MCF 10A (cell line): Measurements from ENCODE around the gene TSSC4. TPM values are rescaled to one million over a fixed set of nuclear protein-coding genes. Genes with fewer than 3 reads are reported as not detected.

Source experiments
- BruUV-seq: library from RNA; stranded (reverse); fragments of 400-500 nt; replicated peaks from 2 replicates; lab custom pipeline; 2021; lab: Mats Ljungman, UMichigan
- CTCF ChIA-PET: fragments of 300-600 bp; sonication (Branson Sonifier 250); formaldehyde crosslinking; extraction: SDS; loops from one replicate; lab custom pipeline; 2021; ENCODE audit warnings: antibody characterized with exemption, inconsistent platforms; lab: Yijun Ruan, JAX
- POLR2A ChIA-PET: fragments of 300-600, 350-650 bp; sonication (Branson Sonifier 250); formaldehyde crosslinking; extraction: SDS; loops from one replicate; lab custom pipeline; 2020; ENCODE audit warnings: antibody characterized with exemption, inconsistent platforms; lab: Yijun Ruan, JAX
- DNase-seq: peaks from one replicate; pipeline ENCODE4 v3.0.0-alpha.2; 2018; ENCODE audit not compliant: unreplicated experiment
- H3K27ac Mint-ChIP-seq: one replicate; pipeline ENCODE4 v1.8.0; 2022; ENCODE audit warnings: mild to moderate bottlenecking, low read depth, mixed read lengths; ENCODE audit not compliant: unreplicated experiment
- H3K27me3 Mint-ChIP-seq: one replicate; pipeline ENCODE4 v1.8.0; 2022; ENCODE audit warnings: mixed read lengths; ENCODE audit not compliant: insufficient read depth, unreplicated experiment
- H3K36me3 Mint-ChIP-seq: one replicate; pipeline ENCODE4 v1.8.0; 2022; ENCODE audit warnings: mild to moderate bottlenecking, moderate library complexity, mixed read lengths; ENCODE audit not compliant: insufficient read depth, unreplicated experiment
- H3K4me1 Mint-ChIP-seq: one replicate; pipeline ENCODE4 v1.8.0; 2022; ENCODE audit warnings: mixed read lengths; ENCODE audit not compliant: insufficient read depth, unreplicated experiment
- H3K4me3 Mint-ChIP-seq: one replicate; pipeline ENCODE4 v1.8.0; 2022; ENCODE audit warnings: mild to moderate bottlenecking, moderate library complexity, mixed read lengths; ENCODE audit not compliant: unreplicated experiment
- H3K9me3 Mint-ChIP-seq: one replicate; pipeline ENCODE4 v1.8.0; 2022; ENCODE audit warnings: mixed read lengths; ENCODE audit not compliant: unreplicated experiment
- CTCF ChIP-seq: fragments of 200-600 bp; IDR thresholded peaks from one replicate; pipeline ENCODE4 v1.8.0; 2022; ENCODE audit warnings: antibody characterized with exemption, mild to moderate bottlenecking; ENCODE audit not compliant: unreplicated experiment
- intact Hi-C: fragments of 100-400 bp; cut with micrococcal nuclease; formaldehyde crosslinking; loops from 2 replicates; pipeline ENCODE4 v1.14.1; 2022
- total RNA-seq: library from RNA; stranded (reverse); gene quantifications from 2 replicates; pipeline ENCODE4 v1.2.3, GENCODE V29; 2022

The TSSC4 gene
- total RNA-seq, 1 experiment from 2014 or later = 70.3 TPM

- Mint-ChIP-seq H3K27me3 (no peaks in the 10 kb centered on the region), H3K4me3 (no peak overlapping the region), H3K9me3 (no peaks in the 10 kb centered on the region), H3K4me1 (no peaks in the 10 kb centered on the region), H3K27ac (no peak overlapping the region), H3K36me3 (peaks cover 2% of the 10 kb centered on the region)
- ChIA-PET POLR2A (interaction anchor here (0.6 to 1.7 kb wide), 2 partner anchors 8 to 10 kb away, joined by 3 to 5 read pairs; partner anchors contain the start of gene TSSC4), CTCF (interaction anchor here (0.6 to 1.9 kb wide), 5 partner anchors 11 to 813 kb away, joined by 3 to 9 read pairs (median 3); no protein-coding TSS in a partner anchor)
- intact Hi-C loops = no loop called here
- no peak for TF ChIP-seq CTCF
- no TSS peak for BruUV-seq
- no peak for DNase-seq
Measured at GRCh38 chr11:2408671-2409070, 8.1 kb downstream of the TSSC4 start.

- intact Hi-C loops = no loop called here
- POLR2A ChIA-PET = interaction anchor here (1.7 kb wide), 1 partner anchor 9 kb away, joined by 5 read pairs; the partner anchor contains the start of gene TSSC4
- BruUV-seq = no TSS peak
Measured at GRCh38 chr11:2409126-2409525, 8.6 kb downstream of the TSSC4 start.

GRCh38 chr11:2409611-2410468, 9.3 kb downstream of the TSSC4 start:
- no TSS peak for BruUV-seq
- Mint-ChIP-seq H3K4me1 (no peaks in the 10 kb centered on the region), H3K36me3 (no peaks in the 10 kb centered on the region), H3K27me3 (no peaks in the 10 kb centered on the region), H3K27ac (no peak overlapping the region), H3K4me3 (no peak overlapping the region), H3K9me3 (no peaks in the 10 kb centered on the region)
- TF ChIP-seq CTCF = no peak
- intact Hi-C loops = no loop called here
- POLR2A ChIA-PET = interaction anchor here (1.7 kb wide), 1 partner anchor 9 kb away, joined by 5 read pairs; the partner anchor contains the start of gene TSSC4
- no peak for DNase-seq
- CTCF ChIA-PET = interaction anchor here (0.7 to 1.9 kb wide), 3 partner anchors 10 to 106 kb away, joined by 3 to 7 read pairs (median 4); no protein-coding TSS in a partner anchor

More at GRCh38 chr11:2409126-2409525, 8.6 kb downstream of the TSSC4 start:
- no peak overlapping the region for H3K27ac Mint-ChIP-seq
- H3K27me3 Mint-ChIP-seq = no peaks in the 10 kb centered on the region
- no peak for TF ChIP-seq CTCF
- H3K4me3 Mint-ChIP-seq = no peak overlapping the region
- H3K9me3 Mint-ChIP-seq = no peaks in the 10 kb centered on the region
- DNase-seq = no peak
- CTCF ChIA-PET = interaction anchor here (0.6 to 1.9 kb wide), 3 partner anchors 10 to 814 kb away, joined by 3 to 7 read pairs (median 3); no protein-coding TSS in a partner anchor
- H3K4me1 Mint-ChIP-seq = no peaks in the 10 kb centered on the region
- H3K36me3 Mint-ChIP-seq = no peaks in the 10 kb centered on the region

- no peak for TF ChIP-seq CTCF
- Mint-ChIP-seq H3K27ac (no peak overlapping the region), H3K4me1 (no peaks in the 10 kb centered on the region), H3K9me3 (no peaks in the 10 kb centered on the region), H3K27me3 (no peaks in the 10 kb centered on the region), H3K4me3 (no peak overlapping the region), H3K36me3 (no peaks in the 10 kb centered on the region)
- BruUV-seq = no TSS peak
- ChIA-PET POLR2A (no interaction called here), CTCF (interaction anchor here (0.7 to 1.9 kb wide), 2 partner anchors 9 to 105 kb away, joined by 4 to 7 read pairs; no protein-coding TSS in a partner anchor)
- no peak for DNase-seq
- intact Hi-C loops = no loop called here
Measured at GRCh38 chr11:2410616-2411015, 10.1 kb downstream of the TSSC4 start.
